GM18873 (cell line): Measurements from ENCODE around the gene SCLT1.
"Not testable (repeated sequence)": the region's sequence is repeated elsewhere in the genome, so short reads cannot be mapped to it uniquely, and the experiment has no call there.

Source experiments
- ATAC-seq: cut with Tn5 transposase; IDR thresholded peaks from one replicate; pipeline ENCODE4 v1.9.1; 2021; ENCODE audit warnings: mild to moderate bottlenecking, moderate library complexity, moderate number of reproducible peaks; ENCODE audit not compliant: unreplicated experiment, low FRiP score

Gene SCLT1

DNA sequence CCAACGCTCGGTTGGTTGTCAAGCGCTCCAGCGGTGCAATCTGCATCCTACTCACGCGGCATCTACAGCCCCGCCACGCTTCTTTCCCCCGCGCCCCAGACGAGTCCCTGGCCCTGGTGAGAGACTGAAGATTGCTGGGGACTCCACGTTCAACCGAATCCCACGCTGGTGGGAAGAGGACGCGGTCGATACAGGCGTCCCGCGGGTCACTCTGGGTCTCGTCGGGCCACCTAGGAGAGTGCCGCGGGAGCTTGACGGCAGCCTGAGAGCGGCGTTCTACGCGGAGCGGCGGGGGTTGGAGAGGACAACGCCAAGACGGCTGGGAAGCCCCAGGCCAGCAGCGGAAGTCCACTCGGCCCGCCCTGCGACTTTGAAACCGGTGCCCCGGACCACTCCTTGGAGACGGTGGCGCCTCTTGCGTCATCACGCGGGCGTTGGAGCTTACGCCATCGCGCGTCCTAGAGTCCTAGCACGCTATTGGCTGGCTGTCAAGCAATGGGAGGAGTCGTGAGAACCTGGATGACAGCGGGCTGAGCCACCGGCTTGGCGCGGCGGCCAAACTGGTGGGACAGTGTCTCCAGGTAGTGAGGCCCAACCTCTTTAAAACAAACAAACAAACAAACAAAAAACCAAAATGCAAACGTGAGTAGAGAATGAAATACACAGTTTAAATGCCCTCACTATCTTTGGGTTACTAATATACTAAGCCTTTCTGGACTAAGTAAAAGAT lies at the start of gene SCLT1:
Gene SCLT1 (minus strand): TSS at position 349 of the 730 bp plus-strand sequence. CDS start 436 bp downstream, outside the sequence.
- ATAC-seq: peak; percentile 95

DNA sequence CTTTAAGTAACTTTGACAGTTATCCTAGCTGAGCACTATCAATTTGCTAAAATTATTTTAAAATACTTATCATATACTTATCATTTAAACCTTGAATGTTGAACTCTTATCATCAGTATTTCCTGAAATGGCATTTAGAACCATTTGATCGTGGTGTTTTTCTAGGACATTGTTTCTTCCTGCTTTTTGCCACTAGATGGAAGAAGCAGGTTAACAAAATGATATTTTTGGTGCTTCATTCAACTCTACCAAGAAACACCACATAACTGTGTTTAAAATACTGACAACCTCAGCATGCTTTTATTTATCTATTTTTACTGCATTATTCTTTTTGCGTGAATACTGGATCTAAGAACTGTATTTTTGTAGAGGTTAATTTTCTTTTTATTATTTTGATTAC lies 47.2 kb upstream of the SCLT1 start:
- no peak for ATAC-seq

GRCh38 chr4:129138810-129139496 lies 45.6 kb upstream of the SCLT1 start:
- ATAC-seq: no peak

GRCh38 chr4:129136433-129136832 lies 43.1 kb upstream of the SCLT1 start:
- no peak for ATAC-seq

DNA sequence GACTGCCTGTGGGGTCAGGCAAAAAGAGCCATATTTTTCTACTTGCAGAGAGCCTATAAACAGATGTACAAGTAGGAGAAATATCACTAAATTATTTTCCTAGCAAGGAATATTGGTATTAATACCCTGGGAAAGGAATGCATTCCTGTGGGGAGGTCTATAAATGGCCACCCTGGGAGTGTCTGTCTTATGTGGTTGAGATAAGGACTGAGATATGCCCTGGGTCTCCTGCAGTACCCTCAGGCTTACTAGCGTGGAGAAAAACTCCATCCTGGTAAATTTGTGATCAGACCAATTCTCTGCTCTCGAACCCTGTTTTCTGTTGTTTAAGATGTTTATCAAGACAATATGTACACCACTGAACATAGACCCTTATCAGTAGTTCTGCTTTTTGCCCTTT lies 38.0 kb upstream of the SCLT1 start:
- no peak for ATAC-seq

GRCh38 chr4:129129143-129129542 lies 35.8 kb upstream of the SCLT1 start:
- ATAC-seq: no peak

- not testable (repeated sequence) for ATAC-seq
These were observed 33.3 kb upstream of the SCLT1 start for GRCh38 chr4:129126614-129127013.

DNA sequence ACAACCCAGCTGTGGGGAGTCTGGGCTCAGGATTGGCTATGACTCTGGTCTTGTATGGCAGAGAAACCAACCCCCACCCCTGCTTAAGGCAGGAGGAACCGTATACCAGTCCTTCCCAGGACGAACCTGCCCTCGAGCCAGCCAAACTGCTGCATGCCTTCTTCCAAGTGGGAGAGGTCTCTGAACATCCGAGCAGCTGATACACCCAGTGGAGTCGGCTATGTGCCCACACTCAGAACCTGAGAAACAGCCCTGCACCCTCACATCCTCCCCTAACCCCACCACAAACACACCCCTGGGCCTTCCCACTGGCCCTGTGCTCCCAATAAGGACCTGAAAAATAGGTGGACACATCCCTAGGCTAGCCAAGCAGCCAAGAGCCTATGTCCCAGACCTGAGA lies 24.4 kb upstream of the SCLT1 start:
- ATAC-seq: no peak

GRCh38 chr4:129113919-129114318 lies 20.6 kb upstream of the SCLT1 start:
- ATAC-seq: no peak

DNA sequence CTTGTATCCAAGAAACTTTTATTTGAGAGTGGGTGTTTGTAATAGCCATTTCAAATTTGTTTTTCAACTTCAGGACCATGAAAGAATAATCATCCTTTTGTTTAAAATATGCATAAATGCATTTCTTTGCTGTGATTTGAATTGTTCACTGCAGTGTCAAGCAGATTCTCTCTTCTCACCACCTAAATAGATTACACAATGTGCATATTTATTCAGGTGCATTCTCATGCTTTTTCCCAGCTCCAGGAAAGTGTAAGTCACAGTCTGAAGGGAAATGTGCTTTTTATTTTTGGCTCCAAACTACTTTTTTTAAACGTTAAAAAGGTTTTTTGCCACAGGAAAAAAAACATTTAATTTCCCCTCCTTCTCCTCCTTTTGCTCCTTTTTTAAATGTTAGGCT lies 20.1 kb upstream of the SCLT1 start:
- no peak for ATAC-seq

GRCh38 chr4:129111919-129112318 lies 18.6 kb upstream of the SCLT1 start:
- ATAC-seq: no peak

GRCh38 chr4:129110931-129111330 lies 17.6 kb upstream of the SCLT1 start:
- no peak for ATAC-seq

DNA sequence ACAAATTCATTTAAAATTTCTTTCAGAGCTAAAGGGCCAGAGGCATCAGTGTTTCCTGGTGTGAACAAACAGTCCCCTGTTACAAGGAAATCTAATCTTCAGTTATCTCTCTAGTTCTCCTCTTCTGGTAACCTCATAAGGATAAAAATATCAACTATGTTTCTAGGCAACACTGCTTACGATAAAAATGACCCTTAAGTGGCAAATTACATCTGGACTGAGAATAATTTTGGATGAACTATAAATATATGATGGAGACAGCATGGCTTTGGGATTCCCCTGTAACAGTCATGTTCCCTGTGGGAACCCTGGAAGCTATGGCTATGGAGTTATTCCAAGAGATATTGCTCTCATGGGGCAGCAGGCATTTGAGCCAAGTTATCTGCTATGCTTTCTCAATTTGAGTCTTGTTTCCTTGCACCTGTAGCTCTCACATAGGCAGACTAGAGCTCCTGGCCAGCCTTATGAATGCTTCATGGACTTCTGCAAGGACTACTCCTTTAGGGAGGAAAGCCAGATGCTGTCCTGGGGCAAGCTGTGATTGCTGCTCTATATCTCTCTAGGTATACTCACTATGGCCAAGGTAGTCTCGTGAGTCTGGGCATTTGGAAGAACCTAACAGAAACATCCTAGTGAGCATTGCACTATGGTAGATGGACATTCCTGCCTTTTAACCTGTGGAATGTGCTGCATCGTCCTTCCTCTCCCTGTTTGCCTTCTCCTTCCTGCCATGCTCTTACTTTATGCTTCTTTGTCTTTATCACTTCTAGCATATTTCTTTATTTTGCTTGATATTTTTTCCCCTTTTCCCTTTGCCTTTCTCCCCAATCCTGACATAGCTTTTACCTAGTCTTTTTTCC lies 16.9 kb upstream of the SCLT1 start:
- no peak for ATAC-seq

- no peak for ATAC-seq
These were observed 5.2 kb upstream of the SCLT1 start for GRCh38 chr4:129098531-129099001.

DNA sequence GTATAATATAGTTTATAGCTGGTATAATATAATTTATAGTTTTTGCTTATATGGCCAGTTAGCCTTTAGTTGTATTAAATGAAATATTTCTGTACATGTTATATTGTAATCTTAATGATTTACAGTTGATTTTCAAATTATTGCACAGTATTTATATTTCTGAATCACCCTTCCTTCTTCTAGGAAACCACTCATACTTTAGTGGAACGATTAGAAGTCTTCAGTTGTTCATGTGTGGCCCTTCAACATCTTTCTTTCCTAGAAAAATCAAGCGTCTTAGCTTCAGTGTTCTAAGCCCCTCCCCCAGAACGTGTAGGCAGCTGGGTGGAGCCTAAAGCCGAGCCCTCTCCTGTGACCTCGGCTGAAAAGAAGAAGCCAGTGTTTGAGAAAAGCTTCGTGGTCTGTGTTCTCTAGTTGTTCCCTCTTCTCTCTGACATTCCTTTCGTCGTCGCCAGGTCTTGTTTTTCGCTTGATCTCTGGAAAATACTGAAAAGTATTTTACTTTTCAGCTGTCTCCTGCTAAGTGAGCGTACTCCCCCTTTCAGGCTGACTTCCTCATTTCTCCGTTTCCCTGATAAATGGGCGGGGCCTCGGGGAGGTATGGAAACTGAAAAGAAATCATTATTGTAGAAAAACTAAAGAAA lies 2.6 kb upstream of the SCLT1 start, which contains the start of gene C4orf33:
Gene C4orf33 (plus strand): TSS at position 342 of the 644 bp plus-strand sequence. CDS start 6,459 bp downstream, outside the sequence.
- peak; percentile 37 for ATAC-seq

- no peak for ATAC-seq
These were observed 1.0 kb upstream of the SCLT1 start for GRCh38 chr4:129094347-129094746.

DNA sequence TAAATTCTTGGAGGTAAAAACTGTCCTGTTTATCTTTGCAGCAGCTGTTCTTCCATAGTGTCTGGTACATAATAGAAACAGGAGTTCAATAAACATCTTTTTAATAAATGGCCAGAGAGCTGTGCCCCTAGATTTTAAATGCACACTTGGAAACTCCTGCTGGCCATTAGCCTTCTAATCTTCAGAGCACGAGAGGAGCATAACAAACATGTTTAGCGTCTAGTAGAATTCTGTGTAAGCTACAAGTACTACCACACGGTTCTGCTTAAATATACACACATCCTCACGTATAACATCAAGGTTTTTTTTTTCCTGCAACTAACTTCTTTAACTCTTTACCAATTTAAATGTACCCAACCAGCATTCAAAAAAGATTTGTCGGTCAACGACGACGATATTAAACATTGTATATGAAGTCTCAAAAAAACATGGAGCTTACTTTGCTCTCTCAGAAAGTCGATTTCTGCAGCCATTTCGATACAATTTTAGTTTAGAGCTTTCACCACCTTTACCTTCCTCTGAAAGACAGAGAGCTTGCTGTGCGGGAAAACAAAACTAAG lies 628 bp downstream of the SCLT1 start:
- no peak for ATAC-seq

DNA sequence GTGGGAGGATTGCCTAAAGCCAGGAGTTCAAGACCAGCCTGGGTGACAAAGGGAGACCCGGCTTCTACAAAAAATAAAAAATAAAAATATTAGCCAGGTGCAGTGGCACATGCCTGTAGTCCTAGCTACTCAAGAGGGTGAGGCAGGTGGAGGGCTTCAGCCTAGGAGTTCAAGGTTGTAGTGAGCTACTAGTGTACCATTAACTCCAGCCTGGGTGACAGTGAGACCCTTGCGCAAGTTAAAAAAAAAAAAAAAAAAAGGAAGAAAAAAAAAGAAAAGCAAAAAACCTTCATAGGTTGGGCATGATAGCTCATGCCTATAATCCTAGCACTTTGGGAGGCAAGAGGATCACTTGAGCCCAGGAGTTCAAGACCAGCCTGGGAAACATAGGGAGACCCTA lies 5.8 kb downstream of the SCLT1 start:
- no peak for ATAC-seq

DNA sequence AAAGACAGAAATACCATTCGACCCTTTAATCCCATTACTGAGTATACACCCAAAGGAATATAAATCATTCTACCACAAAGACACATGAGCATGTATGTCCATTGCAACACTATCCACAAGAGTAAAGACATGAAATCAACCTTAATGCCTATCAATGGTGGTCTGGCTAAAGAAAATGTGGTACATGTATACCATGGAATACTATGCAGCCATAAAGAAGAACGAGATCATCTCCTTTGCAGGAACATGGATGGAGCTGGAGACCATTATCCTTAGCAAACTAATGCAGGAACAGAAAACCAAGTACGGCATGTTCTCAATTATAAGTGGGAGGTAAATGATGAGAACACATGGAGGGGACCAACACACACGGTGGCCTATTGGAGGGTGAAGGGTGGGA lies 7.9 kb downstream of the SCLT1 start:
- ATAC-seq: no peak

DNA sequence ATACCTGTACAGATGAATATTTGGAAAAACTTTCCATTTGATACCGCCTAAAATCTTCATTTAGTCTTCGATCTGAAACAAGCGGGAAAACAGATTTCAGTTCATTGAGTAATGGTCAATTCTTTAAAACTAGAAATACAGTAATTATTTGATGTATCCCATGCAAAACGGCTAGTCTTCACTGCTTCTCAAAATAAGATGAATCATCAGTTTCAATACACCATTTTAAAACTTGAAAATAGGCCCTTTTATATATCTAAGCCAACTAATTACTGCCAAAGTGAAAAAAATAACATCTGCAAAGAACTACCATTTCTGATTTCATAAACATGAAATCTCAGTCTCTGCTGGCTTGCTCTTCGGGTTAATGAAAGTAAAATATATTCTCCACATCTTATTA lies 11.0 kb downstream of the SCLT1 start:
- ATAC-seq: no peak
